Ecto neural progenitor cell (in vitro differentiated cells): ENCODE results near the gene FBF1.
"Not testable (repeated sequence)": the region's sequence is repeated elsewhere in the genome, so short reads cannot be mapped to it uniquely, and the experiment has no call there.

Source experiments
- DNase-seq: peaks from one replicate; pipeline ENCODE4 v3.0.0-alpha.2; 2018; ENCODE audit warnings: low spot score

The FBF1 gene, protein sequence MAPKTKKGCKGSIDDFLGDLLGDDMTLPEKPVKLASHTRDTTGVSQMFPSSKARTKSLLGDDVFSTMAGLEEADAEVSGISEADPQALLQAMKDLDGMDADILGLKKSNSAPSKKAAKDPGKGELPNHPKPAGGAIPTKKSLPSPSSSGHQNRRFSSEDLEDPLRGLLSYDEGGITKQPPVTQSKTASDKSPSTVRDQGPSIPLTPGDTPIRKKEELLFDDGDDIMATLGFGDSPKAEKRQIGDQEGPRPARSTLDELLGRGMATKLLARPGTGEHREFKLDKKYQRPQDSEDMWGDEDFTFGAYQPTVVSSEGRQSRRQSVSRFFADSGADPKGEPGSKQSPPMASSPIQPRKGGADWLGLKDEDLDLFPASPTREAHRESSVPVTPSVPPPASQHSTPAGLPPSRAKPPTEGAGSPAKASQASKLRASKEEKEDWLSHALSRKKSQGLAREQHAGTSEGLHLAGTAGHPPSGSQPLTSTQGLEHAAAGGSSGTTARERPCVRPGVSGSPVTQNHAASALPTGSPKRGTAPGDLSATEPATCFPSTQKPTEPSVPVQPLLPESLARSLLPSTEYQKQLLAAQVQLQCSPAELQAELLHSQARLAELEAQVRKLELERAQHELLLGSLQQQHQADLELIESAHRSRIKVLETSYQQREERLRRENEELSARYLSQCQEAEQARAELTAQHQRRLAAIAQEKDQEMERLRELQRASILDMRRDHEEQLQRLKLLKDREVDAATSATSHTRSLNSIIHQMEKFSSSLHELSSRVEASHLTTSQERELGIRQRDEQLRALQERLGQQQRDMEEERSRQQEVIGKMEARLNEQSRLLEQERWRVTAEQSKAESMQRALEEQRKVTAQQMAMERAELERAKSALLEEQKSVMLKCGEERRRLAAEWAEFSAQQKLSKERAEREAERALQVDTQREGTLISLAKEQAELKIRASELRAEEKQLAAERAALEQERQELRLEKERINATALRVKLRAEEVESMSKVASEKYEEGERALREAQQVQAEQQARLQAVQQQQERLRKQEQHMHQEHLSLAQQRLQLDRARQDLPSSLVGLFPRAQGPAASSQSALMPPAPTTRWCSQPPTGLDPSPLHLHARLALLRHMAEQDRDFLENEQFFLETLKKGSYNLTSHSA

DNA sequence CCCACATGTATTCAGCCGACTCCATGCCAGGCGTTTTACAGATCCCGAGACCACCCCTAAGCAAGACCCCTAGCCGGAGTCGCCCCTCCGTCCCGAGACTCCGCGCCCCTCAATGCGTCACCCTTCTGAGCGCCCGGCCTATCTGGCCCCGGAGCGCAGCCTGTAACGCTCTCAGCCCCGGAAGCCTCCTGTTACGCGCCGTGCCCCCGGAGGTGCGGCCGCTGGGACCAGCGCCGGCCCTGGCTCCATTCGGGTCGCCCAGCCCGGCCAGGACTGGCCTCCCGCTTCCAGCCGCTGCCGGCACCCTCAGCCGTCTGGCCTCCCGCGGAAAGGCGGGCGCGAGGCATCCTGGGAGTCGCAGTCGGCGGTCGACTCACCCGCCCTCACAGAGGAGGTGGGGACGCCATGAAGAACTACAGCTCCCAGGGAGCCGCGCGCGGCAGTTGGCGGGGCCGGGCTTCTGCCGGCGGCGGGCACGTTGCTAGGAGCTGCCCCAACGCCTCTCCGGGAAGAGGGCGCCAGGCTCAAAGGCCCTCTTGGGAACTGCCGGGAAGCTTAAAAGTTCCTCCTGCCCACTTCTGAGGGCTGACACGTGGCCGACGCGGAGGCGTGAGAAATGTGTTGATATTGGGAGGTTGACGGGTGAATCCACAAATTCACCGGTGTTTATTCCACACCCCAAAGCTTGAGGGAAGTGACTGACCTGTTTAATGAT, at the start of gene FBF1:
FBF1 (minus strand) TSS at position 316 of the 715 bp plus-strand sequence. CDS start 2,893 bp downstream, outside the sequence.
- peak; percentile 99 for DNase-seq

DNA sequence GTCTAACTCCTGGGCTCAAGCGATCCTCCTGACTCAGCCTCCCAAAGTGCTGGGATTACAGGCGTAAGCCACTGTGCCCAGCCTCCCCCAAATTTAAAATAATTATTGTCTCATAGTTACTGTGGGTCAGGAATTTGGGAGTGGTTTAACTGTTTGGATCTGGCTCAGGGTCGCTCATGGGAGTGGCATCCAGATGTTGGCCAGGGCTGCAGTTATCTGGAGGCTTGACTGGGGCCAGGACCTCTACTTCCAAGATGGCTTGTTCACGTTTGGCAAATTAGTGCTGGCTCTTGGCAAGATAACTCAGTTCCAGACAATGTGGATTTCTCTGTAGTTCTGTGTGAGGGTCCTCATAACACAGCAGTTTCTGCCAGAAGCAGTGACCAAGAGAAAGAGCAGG, 46.2 kb upstream of the FBF1 start:
- no peak for DNase-seq

GRCh38 chr17:75985986-75986385, 45.1 kb upstream of the FBF1 start:
- DNase-seq, result no peak

GRCh38 chr17:75983501-75984181, 42.8 kb upstream of the FBF1 start:
- DNase-seq, result no peak

- DNase-seq, result no peak
Observed at GRCh38 chr17:75981019-75981615, 40.3 kb upstream of the FBF1 start.

DNA sequence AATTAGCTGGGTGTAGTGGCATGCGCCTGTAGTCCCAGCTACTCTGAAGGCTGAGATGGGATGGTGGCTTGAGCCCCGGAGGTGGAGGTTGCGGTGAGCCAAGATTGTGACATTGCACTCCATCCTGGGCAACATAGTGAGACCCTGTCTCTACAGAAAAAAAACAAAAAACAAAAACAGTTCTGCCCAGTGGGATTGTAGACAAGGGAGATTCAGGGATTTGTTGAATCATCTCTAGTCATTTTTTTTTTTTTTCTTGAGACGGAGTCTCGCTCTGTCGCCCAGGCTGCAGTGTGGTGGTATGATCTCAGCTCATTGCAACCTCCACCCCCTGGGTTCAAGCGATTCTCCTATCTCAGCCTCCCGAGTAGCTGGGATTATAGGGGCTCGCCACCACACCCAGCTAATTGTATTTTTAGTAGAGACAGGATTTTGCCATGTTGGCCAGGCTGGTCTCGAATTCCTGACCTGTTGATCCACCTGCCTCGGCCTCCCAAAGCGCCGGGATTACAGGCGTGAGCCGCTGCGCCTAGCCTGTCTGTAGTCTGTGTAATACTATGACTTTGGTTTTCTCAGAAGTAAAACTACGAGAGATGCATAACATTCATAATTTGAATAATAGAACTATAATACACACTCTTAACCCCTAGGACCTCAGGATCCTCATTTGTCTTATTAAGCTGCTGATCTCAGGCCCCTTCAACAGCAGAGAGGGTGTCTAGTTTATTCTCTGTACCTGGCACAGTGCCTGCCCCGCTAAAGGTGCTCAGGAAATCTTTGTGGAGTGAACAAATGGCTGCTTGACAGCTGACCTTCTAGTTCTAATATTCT, 39.6 kb upstream of the FBF1 start:
- no peak for DNase-seq

- DNase-seq, result no peak
Observed at GRCh38 chr17:75979705-75980187, 38.9 kb upstream of the FBF1 start.

DNA sequence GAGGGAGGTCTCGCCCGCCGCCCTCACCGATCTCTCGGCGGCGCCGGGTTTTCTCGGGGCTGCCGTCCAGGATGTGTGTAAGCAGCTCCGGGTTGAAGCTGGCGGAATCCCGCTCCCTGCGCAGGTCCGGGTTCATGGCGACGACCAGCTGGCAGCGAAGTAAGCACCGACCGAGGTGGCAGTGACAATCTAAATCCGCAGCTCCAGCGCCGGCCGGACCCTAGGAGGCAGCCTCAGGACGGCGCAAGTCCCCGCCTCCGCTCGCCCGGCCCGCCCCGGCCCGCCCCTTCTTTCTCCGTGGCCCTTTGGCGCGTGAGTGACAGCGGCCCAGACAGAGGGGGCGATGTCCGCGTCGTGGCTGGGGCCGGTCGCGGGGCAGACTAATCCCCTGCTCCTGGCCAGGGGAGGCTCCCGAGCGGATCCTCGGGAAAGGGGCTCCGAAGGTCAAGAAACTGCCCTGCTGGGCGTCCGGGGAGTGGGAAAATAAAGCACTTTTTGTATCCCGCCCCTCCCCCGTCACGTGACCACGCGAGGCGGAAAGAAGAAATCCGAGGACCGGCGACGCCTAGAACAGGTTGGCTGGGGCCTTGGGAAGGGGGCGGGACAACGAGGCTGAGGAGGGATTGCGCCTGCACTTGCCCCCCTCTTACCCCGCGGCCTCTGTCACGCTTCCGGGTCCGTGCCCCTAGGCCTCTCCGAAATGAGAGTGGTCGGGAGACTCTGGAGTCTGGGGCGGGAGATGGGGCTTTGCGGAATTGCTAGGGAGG, 38.3 kb upstream of the FBF1 start, which contains the start of the genes ACOX1 and TEN1:
ACOX1 (minus strand) TSS at position 229 of the 767 bp plus-strand sequence; CDS start at position 136, 93 bp downstream.
TEN1 (plus strand) TSS at position 303 of the 767 bp plus-strand sequence. CDS start 6,953 bp downstream, outside the sequence.
- peak; percentile 99 for DNase-seq

GRCh38 chr17:75976175-75976848, 35.5 kb upstream of the FBF1 start:
- no peak for DNase-seq

DNA sequence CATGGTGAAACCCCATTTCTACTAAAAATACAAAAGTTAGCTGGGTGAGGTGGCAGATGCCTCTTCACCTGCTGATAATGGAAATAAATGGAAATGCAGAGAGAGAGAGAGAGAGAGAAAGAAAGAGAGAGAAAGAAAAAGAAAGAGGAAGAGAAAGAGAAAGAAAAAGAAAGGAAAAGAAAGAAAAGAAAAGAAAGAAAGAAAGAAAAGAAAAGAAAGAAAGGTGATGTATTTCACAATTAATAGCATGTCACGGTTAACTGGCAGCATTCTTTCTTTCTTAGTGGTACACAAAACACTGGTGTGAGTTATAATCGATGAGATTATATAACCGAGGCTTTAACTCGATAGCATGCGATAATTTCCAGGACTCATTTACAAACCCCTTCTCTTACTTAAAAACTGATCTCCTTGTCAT, 34.9 kb upstream of the FBF1 start:
- no peak for DNase-seq

DNA sequence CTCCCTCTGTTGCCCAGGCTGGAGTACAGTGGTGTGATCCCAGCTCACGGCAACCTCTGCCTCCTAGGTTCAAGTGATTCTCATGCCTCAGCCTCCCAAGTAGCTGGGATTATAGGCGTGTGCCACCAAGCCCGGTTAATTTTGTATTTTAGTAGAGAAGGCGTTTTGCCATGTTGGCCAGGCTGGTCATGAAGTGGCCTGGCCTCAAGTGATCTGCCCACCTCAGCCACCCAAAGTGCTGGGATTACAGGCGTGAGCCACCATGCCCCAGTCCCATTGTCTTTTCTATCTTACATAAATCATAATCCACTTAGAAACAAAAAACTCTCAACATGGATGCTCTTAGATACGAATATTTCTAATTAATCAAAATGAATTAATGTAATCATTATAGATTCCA, 34.3 kb upstream of the FBF1 start:
- DNase-seq, result not testable (repeated sequence)

GRCh38 chr17:75970626-75971025, 29.8 kb upstream of the FBF1 start:
- DNase-seq, result no peak

GRCh38 chr17:75970011-75970523, 29.2 kb upstream of the FBF1 start:
- DNase-seq, result no peak

GRCh38 chr17:75969044-75969443, 28.2 kb upstream of the FBF1 start:
- not testable (repeated sequence) for DNase-seq

DNA sequence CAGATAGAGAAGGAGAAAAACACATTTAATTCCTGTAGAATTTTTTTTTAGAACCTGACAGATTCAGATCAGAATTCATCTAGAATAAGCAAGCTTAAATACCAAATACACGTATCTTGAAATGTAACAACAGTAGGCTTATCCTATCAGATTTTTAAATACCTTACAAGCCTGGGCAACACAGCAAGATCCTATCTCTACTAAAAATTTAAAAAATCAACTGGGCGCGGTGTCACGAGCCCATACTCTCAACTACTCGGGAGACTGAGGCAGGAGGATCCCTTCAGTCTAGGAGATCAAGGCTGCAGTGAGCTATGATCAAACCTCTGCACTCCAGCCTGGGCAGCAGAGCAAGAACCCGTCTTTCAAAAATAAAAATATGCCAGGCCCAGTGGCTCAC, 24.6 kb upstream of the FBF1 start:
- DNase-seq, result no peak

DNA sequence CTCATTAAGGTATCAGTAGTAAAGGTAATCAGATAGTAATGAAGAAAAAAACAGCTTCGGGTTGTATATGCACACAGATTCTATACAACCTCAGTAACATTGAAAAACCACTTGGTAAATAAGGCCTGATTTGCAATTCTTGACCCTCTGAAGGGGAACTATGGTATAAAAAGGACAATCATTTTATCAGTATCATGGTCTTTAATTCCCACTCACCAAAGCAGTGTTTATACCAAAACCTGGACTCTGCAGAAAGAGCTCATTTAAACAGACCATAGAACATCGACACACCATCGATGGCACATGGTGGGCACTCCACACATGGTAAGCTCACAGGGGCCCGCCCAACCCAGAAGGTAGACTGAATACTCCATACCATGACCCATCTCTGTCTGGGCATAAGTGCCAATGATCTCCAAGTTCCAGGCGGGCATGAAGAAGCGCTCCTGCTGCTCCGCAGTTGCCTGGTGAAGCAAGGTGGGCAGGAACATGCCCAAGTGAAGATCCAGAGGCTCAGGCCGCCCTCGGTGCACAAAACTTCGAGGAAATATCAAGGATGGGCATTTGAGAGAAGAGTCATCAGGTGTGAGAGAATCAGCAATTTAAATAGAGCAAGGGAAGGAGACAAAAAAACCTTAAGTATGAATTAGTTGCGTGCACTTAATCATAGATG, 19.1 kb upstream of the FBF1 start:
- DNase-seq, result no peak
